ENCODE results near the gene AUTS2. TPM values are rescaled to one million over a fixed set of nuclear protein-coding genes. Genes with fewer than 3 reads are reported as not detected.

AUTS2 gene
- total RNA-seq, 6 experiments from 2014 or later = 10.4 to 32.0 (median 19.3) TPM

DNA sequence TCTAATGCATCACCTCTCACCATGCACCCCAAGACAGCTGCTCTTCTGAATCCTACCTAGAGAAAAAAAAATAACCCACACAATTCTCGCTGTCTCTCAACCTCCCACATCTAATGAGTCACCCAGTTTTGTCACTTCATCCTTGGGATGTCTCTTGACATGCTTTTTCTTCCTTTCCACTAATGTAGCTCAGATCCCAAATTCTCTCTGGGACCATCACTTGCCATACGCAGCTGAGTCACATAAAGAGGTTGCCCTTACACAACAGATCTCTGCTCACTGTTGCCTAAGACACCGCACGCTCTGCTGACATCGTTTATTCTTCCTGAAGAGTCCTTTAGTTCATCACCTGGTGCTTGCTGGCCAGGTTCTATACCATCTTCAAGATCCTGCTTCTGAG lies 927.7 kb downstream of the AUTS2 start:
- DNase-seq = no peak
- 100% methylated on average over 4 of the region's 5 CpGs for WGBS (ENCODE audit: insufficient coverage, low coverage, low lambda C conversion rate, missing lambda C conversion rate)

DNA sequence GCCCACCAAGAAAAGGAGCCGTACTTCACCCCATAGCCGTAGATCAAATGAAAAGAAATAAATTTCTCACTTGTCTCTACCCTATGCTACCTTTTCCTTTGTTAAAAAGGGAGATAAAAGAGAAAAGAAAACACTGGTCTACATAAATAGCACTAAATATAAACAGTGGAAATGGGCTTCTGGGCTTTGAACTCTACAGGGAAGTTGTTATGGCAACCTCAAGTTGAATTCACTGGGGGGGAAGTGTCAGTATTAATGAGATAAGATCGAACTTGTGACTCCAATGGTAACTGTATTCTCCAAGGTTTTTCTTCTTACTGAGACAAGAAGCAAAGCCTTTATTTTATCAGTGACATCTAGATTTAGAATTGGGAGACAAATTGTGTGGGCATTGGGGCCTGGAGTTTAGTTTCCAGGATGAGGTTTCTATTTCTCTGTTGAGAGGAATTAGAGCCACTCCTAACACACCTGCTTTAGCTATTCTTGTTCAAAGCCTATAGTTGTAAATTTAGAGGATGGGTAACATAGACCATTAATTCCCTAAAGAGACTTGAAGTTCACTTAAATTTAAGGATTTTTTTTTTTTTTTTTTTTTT lies 929.3 kb downstream of the AUTS2 start:
- Histone ChIP-seq H3K27ac (no peak overlapping the region), H3K4me3 (no peak overlapping the region), H3K4me1 (no peaks in the 10 kb centered on the region), H3K9me3 (no peaks in the 10 kb centered on the region), H3K36me3 (no peaks in the 10 kb centered on the region), H3K27me3 (no peaks in the 10 kb centered on the region)
- WGBS (ENCODE audit: insufficient coverage, low coverage, low lambda C conversion rate, missing lambda C conversion rate) = 69% methylated on average over 3 of the region's 3 CpGs
- no peak for DNase-seq
- intact Hi-C loops (cut with DNase I) = no loop called here
- no peak for ATAC-seq
- TF ChIP-seq, protein P1, sequence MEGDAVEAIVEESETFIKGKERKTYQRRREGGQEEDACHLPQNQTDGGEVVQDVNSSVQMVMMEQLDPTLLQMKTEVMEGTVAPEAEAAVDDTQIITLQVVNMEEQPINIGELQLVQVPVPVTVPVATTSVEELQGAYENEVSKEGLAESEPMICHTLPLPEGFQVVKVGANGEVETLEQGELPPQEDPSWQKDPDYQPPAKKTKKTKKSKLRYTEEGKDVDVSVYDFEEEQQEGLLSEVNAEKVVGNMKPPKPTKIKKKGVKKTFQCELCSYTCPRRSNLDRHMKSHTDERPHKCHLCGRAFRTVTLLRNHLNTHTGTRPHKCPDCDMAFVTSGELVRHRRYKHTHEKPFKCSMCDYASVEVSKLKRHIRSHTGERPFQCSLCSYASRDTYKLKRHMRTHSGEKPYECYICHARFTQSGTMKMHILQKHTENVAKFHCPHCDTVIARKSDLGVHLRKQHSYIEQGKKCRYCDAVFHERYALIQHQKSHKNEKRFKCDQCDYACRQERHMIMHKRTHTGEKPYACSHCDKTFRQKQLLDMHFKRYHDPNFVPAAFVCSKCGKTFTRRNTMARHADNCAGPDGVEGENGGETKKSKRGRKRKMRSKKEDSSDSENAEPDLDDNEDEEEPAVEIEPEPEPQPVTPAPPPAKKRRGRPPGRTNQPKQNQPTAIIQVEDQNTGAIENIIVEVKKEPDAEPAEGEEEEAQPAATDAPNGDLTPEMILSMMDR (IDR thresholded peaks at IDR 0.05) = no peak
- no peak for TF ChIP-seq POLR2A (IDR thresholded peaks at IDR 0.05)

More for the DNA sequence above, 927.7 kb downstream of the AUTS2 start:
- no peaks in the 10 kb centered on the region for H3K27me3 ChIP-seq
- no peak overlapping the region for H3K4me3 ChIP-seq
- no peak overlapping the region for H3K27ac ChIP-seq
- intact Hi-C loops (cut with DNase I) = no loop called here
- ATAC-seq = no peak
- no peaks in the 10 kb centered on the region for H3K36me3 ChIP-seq
- H3K4me1 ChIP-seq = no peaks in the 10 kb centered on the region
- no peaks in the 10 kb centered on the region for H3K9me3 ChIP-seq
- no peak for TF ChIP-seq POLR2A (IDR thresholded peaks at IDR 0.05)
- TF ChIP-seq, protein P1 (IDR thresholded peaks at IDR 0.05) = no peak

DNA sequence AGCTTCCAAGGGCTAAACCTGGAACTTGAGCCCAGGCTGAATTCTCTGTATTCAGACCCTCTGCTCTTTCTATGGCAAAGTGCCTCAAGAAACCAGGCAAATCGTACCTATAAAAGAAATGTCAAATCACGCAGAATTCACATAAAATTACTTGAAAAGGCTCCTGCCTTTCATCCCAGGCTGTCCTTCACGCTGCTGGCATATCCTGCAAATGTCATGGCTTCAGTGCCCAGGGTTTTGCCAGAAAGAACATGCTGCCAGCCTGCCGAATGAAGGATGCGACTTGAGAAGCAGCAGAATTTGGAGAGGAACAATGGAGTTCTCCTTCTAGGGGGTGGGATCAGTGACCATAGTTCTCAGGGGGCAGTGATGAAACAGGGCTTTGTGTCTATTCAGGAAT lies 931.2 kb downstream of the AUTS2 start:
- DNase-seq (no peak), ATAC-seq (no peak)
- 70% methylated on average over 5 of the region's 5 CpGs for WGBS (ENCODE audit: insufficient coverage, low coverage, low lambda C conversion rate, missing lambda C conversion rate)
- Histone ChIP-seq H3K27ac (no peak overlapping the region), H3K27me3 (no peaks in the 10 kb centered on the region), H3K4me1 (no peaks in the 10 kb centered on the region), H3K4me3 (no peak overlapping the region), H3K9me3 (no peaks in the 10 kb centered on the region), H3K36me3 (no peaks in the 10 kb centered on the region)
- intact Hi-C loops (cut with DNase I) = no loop called here
- TF ChIP-seq POLR2A (IDR thresholded peaks at IDR 0.05) = no peak
- TF ChIP-seq, protein P1 (IDR thresholded peaks at IDR 0.05) = no peak

- ATAC-seq (no peak), DNase-seq (no peak)
- H3K9me3 ChIP-seq = no peaks in the 10 kb centered on the region
- TF ChIP-seq, protein P1 (IDR thresholded peaks at IDR 0.05) = no peak
- no peak for TF ChIP-seq POLR2A (IDR thresholded peaks at IDR 0.05)
- no peaks in the 10 kb centered on the region for H3K27me3 ChIP-seq
- H3K27ac ChIP-seq = no peak overlapping the region
- intact Hi-C loops (cut with DNase I) = no loop called here
- H3K4me1 ChIP-seq = no peaks in the 10 kb centered on the region
- WGBS (ENCODE audit: insufficient coverage, low coverage, low lambda C conversion rate, missing lambda C conversion rate) = 84% methylated on average over 7 of the region's 8 CpGs
- H3K4me3 ChIP-seq = no peak overlapping the region
- H3K36me3 ChIP-seq = no peaks in the 10 kb centered on the region
Measured at GRCh38 chr7:70529914-70530585, 931.8 kb downstream of the AUTS2 start.
